ENCODE results near the gene LRRC51. TPM values are rescaled to one million over a fixed set of nuclear protein-coding genes. Genes with fewer than 3 reads are reported as not detected.

The LRRC51 gene
- total and polyA plus RNA-seq, 2 experiments from 2014 or later = 4.3 to 5.6 TPM

GRCh38 chr11:72116019-72116755 lies 35.5 kb downstream of the LRRC51 start:
- DNase-seq (ENCODE audit: low read depth in 1 of 2, low spot score in 1 of 2) = no peak
- TF ChIP-seq, protein P1, sequence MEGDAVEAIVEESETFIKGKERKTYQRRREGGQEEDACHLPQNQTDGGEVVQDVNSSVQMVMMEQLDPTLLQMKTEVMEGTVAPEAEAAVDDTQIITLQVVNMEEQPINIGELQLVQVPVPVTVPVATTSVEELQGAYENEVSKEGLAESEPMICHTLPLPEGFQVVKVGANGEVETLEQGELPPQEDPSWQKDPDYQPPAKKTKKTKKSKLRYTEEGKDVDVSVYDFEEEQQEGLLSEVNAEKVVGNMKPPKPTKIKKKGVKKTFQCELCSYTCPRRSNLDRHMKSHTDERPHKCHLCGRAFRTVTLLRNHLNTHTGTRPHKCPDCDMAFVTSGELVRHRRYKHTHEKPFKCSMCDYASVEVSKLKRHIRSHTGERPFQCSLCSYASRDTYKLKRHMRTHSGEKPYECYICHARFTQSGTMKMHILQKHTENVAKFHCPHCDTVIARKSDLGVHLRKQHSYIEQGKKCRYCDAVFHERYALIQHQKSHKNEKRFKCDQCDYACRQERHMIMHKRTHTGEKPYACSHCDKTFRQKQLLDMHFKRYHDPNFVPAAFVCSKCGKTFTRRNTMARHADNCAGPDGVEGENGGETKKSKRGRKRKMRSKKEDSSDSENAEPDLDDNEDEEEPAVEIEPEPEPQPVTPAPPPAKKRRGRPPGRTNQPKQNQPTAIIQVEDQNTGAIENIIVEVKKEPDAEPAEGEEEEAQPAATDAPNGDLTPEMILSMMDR (IDR thresholded peaks at IDR 0.05; ENCODE audit: low read depth, low read length) = no peak
- Histone ChIP-seq H3K9me3 (ENCODE audit: low read depth) (no peaks in the 10 kb centered on the region), H3K27me3 (no peaks in the 10 kb centered on the region), H3K4me1 (ENCODE audit: low read depth) (peaks cover 7% of the 10 kb centered on the region), H3K36me3 (no peaks in the 10 kb centered on the region), H3K27ac (no peak overlapping the region), H3K4me3 (no peak overlapping the region)

DNA sequence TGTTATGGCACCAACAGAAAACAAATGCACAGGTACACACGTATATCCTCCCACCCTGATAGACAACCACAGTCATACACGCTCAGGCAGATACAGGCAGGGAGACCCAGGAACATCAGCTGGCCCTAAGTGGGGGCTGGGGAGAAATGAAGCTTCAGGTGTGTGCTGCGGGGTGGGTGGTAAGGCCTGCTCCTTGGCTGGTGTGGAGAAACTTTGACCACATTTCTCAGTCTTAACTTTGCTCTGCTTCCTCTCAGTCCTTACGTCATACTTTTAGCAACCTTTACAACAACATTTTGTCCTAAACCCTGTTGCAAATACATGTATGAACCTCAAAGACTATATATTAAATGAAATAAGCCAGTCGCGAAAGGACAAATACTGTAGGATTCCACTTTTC lies 38.5 kb downstream of the LRRC51 start:
- Histone ChIP-seq H3K27ac (no peak overlapping the region), H3K4me3 (no peak overlapping the region), H3K9me3 (ENCODE audit: low read depth) (no peaks in the 10 kb centered on the region), H3K4me1 (ENCODE audit: low read depth) (no peaks in the 10 kb centered on the region), H3K27me3 (no peaks in the 10 kb centered on the region), H3K36me3 (no peaks in the 10 kb centered on the region)
- TF ChIP-seq, protein P1 (IDR thresholded peaks at IDR 0.05; ENCODE audit: low read depth, low read length) = no peak
- DNase-seq (ENCODE audit: low read depth in 1 of 2, low spot score in 1 of 2) = no peak

DNA sequence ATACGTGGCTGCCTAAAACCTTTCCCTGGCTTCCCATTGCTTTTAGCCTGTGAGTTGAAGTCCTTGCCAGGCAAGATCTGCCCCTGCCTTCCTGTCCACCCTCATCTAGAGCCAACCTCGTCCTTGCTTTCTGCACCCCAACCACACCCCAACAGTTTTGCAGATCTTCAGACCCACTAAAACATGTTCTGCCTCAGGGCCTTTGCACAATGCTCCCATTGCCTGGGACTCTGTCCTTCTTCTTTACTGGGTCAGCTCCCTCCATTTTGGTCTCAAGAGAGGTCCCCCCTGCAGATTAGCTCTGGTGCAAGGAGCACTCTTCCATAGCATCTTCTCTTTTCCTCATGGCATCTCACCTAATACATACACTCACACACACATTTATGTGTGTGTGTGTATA lies 40.3 kb downstream of the LRRC51 start:
- Histone ChIP-seq H3K4me3 (no peak overlapping the region), H3K9me3 (ENCODE audit: low read depth) (no peaks in the 10 kb centered on the region), H3K27me3 (no peaks in the 10 kb centered on the region), H3K4me1 (ENCODE audit: low read depth) (no peaks in the 10 kb centered on the region), H3K27ac (no peak overlapping the region), H3K36me3 (no peaks in the 10 kb centered on the region)
- TF ChIP-seq, protein P1 (IDR thresholded peaks at IDR 0.05; ENCODE audit: low read depth, low read length) = no peak
- DNase-seq (ENCODE audit: low read depth in 1 of 2, low spot score in 1 of 2) = no peak

GRCh38 chr11:72122607-72123006 lies 42.0 kb downstream of the LRRC51 start:
- Histone ChIP-seq H3K9me3 (ENCODE audit: low read depth) (no peaks in the 10 kb centered on the region), H3K36me3 (no peaks in the 10 kb centered on the region), H3K27ac (no peak overlapping the region), H3K4me1 (ENCODE audit: low read depth) (no peaks in the 10 kb centered on the region), H3K27me3 (no peaks in the 10 kb centered on the region), H3K4me3 (no peak overlapping the region)
- no peak for DNase-seq (ENCODE audit: low read depth in 1 of 2, low spot score in 1 of 2)
- TF ChIP-seq, protein P1 (IDR thresholded peaks at IDR 0.05; ENCODE audit: low read depth, low read length) = no peak

- Histone ChIP-seq H3K27ac (no peak overlapping the region), H3K27me3 (no peaks in the 10 kb centered on the region), H3K9me3 (ENCODE audit: low read depth) (no peaks in the 10 kb centered on the region), H3K4me1 (ENCODE audit: low read depth) (no peaks in the 10 kb centered on the region), H3K4me3 (no peak overlapping the region), H3K36me3 (no peaks in the 10 kb centered on the region)
- no peak for DNase-seq (ENCODE audit: low read depth in 1 of 2, low spot score in 1 of 2)
- TF ChIP-seq, protein P1 (IDR thresholded peaks at IDR 0.05; ENCODE audit: low read depth, low read length) = no peak
Measured at GRCh38 chr11:72123117-72123653, 42.5 kb downstream of the LRRC51 start.

Data from cardiac muscle cell (in vitro differentiated cells and primary cell).